ENCODE data around the gene ZKSCAN7.
"Not testable (repeated sequence)": the region's sequence is repeated elsewhere in the genome, so short reads cannot be mapped to it uniquely, and the experiment has no call there.

Gene ZKSCAN7

DNA sequence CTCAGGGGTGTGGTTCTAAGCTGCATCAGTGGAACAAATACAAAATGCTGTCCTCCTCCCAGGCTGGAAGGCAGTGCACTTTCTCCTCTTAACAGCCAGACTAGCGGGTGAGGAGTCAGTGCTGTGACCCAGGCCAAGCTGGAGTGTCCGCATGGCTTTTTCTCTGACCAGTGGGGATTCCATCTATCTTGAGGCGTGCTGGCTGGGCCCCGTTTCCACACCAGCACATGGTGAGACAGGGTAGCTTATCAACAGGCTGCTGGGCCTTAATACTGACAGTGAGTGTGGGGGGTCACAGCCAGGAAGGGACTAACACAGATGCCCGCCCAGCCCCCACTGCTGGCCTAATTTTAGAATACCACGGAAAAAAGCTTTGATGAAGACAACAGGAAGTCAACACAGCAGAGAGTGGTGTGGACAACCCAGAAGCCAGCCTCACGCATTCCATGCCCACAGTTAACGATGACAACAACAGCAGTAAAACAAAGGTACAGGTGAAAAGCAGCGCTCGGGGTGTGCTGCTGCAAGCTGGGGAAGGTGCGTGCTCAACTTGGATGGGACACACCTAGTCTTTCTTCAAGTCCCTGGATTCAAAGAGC is 22.5 kb downstream of the ZKSCAN7 start:
- DNase-seq = not testable (repeated sequence)

DNA sequence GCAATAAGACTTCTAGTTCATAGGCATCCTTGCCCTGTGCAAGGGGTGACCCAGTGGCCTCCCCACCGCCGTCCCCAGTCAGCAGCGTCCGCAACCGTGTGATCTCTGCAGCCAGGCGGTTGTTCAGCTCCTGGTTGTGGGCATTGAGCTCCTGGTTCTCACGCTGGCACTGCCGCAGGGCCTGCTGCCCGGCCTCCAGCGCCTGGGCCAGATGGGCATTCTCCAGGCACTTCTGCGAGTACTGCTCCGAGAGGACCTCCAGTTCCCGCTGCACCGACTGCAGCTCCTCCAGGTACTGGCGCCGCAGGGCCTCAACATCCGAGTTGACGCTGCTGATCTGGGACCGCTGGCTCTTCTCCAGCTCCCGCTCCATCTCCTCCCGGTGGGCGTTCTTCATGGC is 23.3 kb downstream of the ZKSCAN7 start:
- not testable (repeated sequence) for DNase-seq

DNA sequence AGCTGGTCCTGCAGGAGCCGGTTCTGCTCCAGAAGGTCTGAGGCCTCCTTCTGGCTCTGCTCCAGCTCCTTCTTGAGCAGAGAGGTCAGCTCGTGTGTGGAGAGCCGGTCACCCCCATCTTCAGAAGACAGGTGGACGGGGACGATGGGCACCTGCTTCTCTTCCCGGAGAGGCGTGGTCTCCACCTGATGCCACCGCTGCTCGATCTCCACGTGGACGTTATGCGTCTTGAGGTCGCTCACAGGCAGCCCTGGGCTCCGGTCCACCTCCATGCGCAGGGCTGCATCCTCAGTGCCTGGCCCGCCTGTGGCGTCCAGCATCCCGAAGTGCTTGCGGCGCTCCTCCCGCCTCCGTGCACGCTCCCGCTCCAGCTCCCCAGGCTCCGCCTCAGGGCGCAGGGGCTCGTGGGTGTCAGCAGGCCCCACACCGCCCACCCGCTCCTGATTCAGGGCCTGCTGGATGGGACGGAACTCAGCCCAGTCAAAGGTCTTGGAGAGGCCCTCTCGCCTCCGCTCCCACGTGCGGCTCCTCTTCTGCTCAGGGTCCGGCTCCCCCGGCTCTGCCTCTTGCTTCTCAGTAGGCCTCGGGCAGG is 24.0 kb downstream of the ZKSCAN7 start:
- not testable (repeated sequence) for DNase-seq

DNA sequence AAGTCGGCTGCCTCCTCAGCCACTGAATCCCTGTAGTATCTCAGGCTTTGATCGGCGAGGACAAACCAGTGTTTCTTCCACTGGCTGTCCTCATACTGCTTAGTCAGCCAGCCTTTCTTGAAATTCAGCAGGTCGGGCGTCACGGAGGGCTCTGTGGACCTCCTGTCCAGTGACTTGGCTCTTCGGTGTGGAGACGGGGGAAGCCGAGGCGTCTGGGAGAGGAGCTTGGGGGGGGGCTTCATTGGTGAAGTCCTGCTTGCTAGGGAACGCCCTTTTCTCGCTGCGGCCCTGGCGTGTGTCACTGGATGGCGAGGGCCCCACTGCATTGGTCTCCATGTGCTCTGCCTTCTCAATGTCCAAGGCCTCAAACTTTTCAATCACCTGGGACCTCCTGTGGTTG is 24.8 kb downstream of the ZKSCAN7 start:
- not testable (repeated sequence) for DNase-seq

DNA sequence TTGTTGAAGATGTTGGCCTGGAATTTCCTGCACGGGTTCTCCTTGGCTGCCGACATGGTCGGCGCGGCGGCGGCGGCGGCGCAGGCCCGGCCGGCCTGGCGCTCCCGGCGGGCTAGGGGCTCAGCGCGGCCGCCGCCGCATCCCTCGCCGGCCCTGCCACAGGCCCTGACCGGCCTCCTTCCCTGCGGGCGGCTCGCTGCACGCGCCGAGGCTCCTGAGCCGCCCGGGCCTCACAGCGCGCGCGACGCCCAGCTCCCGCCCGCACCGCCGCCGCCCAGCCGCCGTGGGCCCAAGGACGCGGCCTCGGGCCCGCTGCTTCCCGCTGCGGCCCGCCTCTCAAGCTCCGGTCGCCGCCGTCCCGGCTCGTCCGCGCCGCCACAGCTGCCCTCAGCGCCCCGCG is 26.0 kb downstream of the ZKSCAN7 start:
- not testable (repeated sequence) for DNase-seq

DNA sequence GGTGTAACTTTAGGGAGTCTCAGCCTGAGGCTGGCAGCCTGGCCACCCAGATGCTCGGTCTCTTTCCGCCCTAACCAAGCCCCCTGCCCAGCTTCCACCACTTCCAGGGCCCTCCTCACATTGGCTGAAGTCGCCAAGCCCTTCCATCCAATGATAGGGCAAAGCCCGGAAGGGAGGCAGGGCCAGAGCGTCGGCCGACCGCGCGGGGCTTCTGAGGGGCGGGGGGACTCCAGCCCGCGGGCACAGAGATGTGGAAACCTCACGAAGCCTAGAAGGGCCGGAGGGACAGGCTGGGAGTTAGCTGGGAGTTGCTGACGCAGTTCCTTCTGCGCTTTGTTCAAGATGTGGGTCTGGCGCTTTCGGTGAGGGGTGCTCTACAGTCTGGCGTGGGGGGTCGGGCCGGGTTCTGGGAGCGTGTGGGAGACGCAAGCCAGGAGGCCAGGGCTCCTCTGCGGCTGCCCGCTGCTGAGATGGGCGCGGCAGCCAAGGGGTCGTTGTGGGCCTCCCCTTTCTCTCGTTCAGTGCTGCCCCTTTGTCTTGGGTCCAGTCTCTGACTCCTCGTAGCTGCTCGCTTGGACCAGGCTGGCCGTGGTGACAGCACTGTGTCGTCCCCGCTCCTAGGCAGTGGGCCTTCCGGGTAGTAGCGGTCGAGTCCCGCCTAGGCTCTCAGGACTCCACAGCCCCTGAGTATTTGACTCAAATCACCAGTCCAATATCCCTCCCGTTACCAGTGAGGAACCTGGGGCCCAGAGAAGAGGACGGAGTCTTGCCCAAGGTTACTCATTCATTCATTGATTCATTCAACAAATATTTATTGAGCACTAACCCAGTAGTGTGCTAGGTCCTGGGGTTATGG is 29.9 kb downstream of the ZKSCAN7 start, which contains the start of gene ZNF660:
TSS of gene ZNF660 (plus strand) at position 319 of the 856 bp plus-strand sequence. CDS start 9,230 bp downstream, outside the sequence.
- DNase-seq = peak; percentile 2 to 3

DNA sequence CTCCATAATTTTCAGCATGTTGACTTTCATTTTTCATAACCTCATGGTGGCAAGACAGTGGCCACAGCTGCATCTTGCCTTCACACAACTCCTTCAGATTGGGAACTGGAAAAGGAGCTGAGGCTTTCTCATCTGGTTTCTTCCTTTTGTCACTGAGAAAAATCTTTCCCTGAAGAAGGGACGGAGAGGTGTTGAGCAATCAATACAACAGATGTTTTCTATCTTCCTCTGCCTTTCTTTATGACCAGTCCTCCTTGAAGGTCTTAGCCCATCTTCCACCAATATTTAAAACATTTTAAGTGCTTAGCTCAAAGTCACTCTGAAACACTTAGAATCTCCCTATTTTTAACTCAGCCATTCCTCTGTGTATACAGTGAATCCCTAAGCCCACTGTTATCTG is 41.6 kb downstream of the ZKSCAN7 start:
- no peak for DNase-seq

DNA sequence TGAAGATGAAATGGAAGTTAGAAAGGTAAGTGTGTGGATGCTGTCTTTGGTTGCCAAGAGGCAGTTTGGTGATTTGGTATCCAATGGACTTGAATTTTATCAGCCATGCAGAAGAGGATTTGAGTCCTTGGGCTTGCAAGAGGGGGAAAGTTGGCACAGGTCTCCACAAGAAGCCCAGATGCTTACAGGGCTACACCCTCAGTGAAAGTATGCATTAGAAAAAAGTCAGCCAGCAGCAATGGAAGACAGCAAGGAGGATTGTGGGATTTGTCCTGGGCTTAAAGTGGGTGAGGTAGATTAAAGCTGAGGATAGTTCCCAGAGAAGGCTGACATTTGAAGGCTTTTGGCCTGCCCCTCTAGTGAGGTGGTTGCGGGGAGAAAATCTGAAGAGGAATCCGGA is 46.8 kb downstream of the ZKSCAN7 start:
- DNase-seq = no peak

DNA sequence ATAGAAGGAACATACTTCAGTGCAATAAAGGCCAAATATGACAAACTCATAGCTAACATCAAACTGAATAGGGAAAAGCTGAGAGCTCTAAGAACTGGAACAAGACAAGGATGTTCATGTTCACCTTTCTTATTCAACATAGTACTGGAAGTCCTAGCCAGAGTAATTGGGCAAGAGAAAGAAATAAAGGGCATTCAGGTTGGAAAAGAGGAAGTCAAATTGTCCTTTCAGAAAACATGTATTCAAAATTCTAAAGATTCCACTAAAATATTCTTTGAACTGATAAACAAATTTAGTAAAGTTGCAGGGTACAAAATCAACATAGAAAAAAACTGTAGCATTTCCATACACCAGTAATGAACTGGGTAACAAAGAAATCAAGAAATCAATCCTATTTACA is 57.7 kb downstream of the ZKSCAN7 start:
- DNase-seq = no peak

All from inflammatory macrophage treated with lipopolysaccharide for 1 hour (primary cell).